Measurements from ENCODE around the gene AP5Z1.

DNA sequence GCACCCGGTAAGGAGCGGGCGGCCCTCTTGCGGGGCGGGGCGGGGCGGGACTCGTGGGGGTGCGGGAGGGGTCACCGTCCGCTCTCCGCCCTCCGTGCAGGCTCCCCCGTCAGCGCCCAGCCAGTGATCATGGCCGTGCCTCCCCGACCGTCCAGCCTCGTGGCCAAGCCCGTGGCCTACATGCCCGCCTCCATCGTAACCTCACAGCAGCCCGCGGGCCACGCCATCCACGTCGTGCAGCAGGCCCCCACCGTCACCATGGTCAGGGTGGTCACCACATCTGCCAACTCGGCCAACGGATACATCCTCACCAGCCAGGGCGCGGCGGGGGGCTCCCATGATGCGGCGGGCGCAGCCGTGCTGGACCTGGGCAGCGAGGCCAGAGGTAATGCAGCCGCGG lies 16.2 kb upstream of the AP5Z1 start:
- TF ChIP-seq, protein P1, sequence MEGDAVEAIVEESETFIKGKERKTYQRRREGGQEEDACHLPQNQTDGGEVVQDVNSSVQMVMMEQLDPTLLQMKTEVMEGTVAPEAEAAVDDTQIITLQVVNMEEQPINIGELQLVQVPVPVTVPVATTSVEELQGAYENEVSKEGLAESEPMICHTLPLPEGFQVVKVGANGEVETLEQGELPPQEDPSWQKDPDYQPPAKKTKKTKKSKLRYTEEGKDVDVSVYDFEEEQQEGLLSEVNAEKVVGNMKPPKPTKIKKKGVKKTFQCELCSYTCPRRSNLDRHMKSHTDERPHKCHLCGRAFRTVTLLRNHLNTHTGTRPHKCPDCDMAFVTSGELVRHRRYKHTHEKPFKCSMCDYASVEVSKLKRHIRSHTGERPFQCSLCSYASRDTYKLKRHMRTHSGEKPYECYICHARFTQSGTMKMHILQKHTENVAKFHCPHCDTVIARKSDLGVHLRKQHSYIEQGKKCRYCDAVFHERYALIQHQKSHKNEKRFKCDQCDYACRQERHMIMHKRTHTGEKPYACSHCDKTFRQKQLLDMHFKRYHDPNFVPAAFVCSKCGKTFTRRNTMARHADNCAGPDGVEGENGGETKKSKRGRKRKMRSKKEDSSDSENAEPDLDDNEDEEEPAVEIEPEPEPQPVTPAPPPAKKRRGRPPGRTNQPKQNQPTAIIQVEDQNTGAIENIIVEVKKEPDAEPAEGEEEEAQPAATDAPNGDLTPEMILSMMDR (conservative IDR thresholded peaks at IDR 0.05; ENCODE audit: low read depth, low read length) = no peak
- TF ChIP-seq EZH2 (IDR thresholded peaks at IDR 0.05; ENCODE audit: borderline replicate concordance, low read depth, low read length, poor library complexity, severe bottlenecking) = no peak
